UCSD-AML1 (cell line): ENCODE results near the gene SCN4A.

Experiments
- DNase-seq: peaks from one replicate; lab custom pipeline; 2025; ENCODE audit not compliant: unreplicated experiment; lab: John Stamatoyannopoulos, UW

The SCN4A gene

DNA sequence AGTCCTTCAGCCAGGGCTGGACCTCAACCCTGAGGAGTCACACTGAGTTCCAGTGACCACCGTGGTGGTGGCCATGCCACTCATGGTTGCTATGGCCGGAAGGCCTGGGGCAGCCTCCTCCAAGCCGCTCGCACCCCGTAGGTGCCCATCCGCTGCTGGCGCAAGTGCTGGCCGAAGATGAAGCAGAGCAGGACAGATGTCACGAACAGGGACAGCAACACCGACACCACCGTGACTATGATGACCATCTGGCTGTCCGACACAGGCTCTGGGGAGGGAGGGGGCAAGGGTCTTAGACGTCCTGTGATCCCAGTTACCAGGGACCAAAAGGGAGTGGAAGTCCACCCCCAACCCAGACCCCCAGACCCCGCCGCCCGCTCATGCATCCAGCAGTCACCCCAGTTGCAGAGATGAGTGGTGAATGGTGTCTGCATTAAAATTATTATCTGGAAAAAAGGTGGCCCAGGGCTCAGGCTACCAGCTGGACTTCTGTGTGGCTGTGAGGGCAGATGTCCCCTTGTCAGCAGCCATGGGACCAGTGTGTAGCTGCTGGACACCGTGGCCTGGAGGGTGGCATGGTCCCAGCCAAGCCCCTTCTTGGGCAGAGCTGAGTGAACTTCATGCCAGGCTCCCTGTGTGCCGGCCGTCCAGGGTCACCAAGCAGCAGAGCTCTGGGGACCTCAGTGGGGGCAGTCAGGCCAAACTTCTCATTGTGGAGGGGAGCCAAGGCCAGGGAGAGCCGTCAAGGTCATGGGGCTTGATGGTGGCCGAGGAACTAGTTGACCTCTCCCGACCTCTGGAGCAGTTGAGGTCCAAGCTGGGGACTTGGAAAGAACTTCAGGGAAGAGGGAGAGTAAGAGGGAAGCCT lies 30.2 kb upstream of the SCN4A start:
- no peak for DNase-seq

DNA sequence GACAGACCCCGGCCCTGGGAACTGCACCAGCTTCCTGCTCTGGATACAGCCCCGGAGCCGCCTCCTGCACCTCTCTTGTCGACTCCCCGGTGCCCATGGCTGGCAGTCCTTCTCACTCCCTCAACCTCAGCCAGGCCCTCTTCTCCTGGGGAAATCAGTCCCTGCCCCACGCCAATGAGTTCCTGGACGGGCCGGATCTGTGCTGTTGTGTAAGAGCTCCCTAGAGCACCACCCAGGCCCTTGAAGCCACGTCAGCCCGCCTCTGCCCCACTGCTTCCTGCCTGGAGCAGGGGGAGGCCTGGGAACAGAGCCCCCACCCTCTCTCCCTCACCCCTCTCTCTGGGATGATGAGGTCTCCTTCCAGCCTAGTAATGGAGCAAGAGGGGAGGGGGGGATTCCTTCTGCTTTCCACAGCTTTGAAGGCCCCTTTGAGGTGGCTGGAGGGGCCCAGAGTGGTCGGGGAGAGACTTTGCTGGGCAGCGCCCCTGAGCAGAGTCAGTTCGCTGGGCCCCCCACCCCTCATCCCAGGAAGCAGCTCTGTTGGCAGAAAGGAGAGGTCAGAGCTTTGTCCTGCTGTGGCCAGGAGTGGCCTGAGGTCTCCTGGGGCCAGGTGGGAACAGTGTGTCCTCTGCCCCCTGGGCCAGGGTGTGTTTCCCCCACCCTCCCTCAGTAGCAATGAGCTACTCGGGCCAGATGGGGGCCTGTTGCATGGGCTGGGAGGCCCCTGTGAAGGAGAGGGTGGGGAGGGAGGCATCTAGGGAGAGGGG lies 29.2 kb upstream of the SCN4A start:
- peak; percentile 75 for DNase-seq

DNA sequence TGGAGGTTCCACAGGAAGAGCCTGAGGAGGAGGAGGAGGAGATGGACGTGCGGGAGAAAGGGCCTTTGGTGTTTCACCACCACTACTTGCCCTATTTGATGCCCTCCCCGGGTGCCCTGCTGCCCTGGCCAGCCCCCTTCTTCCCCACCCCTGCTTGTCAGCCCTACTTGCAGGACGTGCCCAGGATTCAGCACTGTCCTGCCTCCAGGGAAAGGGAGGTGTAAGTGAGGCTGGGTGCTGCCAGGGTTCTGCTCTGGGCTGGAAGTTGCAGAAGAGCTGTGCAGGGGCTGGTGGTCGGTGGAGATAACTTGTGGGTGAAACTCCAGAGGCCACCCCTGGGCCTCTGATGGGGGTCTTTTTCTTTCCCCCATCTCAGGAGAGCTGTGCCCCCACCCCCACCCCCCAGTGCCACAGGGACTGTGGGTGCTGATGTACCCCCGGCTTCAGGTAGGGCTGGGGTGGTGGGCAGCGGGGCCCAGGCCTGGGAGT lies 28.4 kb upstream of the SCN4A start:
- no peak for DNase-seq

DNA sequence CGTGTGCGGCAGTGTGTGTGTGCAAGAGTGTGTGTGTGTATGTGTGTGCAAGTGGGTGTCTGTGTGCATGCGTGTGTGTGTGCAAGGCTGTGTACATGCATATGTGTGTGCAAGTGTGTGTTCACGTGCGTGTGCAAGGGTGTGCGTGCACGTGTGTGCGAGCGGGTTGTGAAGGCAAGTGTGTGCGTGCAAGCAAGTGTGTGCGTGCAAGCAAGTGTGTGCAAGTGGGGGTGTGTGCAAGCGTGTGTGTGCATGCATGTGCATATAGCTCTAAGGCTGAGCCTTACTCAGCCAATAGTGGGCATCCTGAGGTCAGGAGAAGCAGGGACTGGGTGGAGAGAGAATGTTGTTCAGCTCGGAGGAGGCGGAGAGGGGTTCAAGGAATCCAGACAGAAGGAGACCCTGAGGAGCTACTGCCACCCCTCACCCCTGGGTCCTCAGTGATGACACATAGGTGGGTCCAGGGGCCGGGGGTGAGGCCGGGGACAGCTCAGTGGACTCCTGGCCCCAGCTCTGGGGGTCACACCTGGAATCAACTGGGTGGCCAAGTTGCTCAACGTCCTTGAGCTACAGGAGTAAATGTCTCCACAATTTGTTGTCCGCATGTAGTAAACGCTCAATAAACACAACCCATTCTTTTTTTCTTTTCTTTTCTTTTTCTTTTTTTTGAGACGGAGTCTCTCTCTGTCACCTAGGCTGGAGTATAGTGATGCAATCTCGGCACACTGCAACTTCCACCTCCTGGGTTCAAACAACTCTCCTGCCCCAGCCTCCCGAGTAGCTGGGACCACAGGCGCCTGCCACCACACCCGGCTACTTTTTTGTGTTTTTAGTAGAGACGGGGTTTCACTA lies 27.2 kb upstream of the SCN4A start:
- DNase-seq, result no peak

DNA sequence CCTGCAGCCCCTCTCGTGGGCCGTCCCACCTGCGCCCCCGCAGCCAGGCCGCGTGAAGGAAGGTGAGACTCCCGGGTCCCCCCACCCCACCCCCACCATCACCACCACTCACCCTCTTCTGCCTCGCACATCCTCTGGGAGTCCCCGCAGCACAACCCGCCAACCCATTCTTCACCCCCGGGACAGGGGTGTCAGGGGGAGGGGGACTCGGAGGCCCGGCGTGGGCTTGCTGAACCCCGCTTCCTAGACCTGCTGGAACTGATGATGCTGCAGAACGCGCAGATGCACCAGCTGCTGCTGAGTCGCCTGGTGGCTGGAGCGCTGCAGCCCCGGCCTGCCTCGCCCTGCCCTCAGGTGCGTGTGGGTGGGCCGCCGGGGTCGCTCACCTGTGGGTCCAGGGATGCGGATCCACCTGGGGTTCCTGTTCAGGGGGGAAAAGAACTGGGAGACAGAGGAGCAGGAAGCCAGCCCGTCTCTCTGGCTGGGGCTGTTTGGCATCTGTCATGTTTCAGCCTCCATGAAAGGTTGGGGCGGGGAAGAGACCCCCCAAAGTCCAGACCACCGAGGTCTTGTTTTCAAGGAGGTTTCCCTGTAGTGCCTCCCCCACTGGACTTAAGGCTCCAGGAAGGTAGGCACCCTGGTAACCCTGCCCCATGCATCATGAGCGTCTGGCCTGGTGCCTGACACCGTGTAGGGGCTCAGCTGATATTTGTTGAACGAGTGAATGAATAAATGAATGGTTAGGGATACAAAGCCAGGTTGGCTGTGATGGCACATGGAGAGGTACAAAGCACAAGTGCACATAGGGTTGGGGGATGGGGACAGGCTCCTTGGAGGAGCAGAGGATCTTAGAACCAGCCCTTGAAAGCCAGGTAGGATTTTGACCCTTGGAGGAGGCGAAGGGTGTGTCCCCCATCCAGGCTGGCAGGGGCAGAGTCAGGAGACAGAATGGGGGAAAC lies 26.3 kb upstream of the SCN4A start:
- DNase-seq, result no peak

DNA sequence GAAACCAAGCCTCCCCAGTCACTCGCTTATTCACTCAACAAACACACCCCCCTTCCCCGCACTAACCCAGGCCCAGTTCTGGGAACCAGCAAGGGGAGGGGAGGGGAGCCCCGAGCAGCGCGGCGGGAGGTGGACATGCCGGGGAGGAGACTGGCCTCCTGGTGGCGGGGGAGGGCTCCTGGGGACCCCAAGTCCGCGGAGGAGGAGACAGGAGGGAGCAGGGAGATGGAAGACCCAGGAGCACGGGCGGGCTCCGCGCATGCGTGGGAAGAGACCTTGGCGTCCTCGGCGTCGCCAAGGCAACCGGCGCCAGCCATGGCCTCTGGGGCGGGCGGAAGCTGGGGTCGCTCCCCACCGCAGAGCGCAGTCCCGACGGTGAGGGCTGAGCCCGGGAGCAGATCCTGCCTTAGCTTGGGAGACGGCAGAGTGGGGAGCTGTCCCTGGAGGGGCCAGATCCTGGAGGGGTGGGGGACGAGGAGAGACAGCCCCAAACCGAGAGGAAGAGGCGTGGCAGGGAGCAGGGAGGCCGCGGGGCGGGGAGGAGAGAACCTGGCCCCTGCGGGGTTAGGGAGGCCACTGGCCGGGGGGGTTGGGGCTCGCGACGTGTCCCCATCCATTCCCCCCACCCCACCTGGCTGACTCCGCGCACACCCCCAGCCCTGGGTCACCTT lies 25.5 kb upstream of the SCN4A start, which contains the start of gene PRR29:
Gene PRR29, plus strand, starts transcription at position 302 of the 671 bp plus-strand sequence. Its CDS starts 14 bp downstream, at position 316.
- peak; percentile 91 for DNase-seq

DNA sequence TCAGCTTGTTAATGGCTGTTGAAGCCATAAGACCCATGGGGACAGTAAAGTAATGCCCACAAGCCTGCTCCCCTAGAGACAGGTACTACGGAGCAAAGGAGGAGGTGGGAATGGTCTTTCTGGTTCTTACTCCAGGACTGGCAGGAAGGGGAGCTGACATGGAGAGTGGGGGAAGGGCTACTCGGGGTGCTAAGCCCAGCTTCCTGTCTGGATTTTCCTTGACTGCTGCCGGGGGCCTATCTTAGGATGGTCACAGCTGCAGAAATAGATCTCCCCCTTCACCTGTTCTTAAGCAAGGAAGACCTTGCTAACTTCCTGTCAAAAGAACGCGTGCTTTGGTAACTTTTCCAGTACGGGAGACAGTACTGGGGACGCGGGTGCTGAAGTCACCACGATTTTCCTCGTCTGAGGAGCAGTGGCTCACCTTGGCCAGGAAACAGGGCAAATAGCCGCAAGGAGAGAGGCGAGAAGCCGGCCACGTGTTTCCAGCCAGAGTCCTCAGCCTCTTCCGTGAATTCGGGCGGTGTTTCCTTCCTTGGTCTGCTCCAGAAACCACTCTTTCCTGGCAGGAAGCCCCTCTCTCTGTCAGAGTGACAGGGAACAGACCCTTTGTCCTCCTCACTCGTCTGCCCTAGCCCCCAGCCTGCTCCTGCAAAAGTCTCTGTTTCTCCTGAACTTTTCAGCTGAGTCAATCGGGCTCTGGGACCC lies 24.8 kb upstream of the SCN4A start:
- peak; percentile 84 for DNase-seq

DNA sequence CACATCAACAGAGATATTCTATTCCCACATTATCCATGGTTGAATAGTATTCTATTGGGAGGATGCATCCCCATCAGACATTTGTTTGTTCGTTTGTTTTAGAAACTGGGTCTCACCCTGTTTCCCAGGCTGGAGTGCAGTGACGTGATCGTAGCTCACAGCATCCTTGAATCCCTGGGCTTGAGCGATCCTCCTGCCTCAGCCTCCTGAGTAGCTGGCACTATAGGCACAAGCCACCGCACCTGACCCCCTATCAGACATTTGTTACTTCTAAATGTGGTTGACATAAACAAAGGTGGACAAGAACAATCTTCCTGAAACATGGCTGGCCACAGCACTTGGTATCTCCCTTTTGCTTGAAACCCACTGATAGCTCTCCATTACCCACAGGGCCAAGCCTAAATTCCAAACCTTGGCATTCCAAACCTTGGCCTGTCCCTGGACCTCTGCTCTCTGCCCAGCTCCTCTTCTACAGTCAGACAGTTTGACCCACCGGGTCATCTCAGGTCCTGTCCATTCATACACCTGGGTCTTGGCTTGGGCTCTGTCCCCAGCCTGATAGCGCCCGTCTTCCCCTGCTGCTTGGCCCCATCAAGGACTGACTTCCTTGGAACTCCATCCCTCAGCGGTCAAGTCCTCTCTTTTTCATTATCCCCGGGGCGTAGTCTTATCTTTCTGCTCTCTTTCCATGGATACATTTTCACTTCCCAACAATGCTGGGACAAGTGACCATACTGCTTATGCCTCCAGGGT lies 23.9 kb upstream of the SCN4A start:
- DNase-seq, result no peak

DNA sequence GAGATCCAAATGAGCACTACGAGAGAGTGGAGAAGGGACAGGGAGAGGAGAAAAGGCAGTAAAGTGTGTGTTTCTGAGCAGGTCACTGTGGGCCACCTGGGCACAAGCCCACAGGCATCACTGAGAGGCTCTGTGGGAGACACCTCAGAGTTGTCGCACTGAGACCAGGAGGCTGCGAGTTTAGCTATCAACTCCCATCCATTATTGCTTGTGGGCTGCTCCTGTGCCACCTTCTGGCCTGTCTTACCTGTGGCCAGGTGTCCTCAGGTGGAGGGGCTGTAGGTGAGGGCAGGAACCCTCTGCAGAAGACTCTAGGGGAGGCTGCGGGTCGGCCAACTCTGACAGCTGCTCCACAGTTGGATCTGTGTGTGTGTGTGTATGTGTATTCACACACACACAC lies 22.9 kb upstream of the SCN4A start:
- no peak for DNase-seq

DNA sequence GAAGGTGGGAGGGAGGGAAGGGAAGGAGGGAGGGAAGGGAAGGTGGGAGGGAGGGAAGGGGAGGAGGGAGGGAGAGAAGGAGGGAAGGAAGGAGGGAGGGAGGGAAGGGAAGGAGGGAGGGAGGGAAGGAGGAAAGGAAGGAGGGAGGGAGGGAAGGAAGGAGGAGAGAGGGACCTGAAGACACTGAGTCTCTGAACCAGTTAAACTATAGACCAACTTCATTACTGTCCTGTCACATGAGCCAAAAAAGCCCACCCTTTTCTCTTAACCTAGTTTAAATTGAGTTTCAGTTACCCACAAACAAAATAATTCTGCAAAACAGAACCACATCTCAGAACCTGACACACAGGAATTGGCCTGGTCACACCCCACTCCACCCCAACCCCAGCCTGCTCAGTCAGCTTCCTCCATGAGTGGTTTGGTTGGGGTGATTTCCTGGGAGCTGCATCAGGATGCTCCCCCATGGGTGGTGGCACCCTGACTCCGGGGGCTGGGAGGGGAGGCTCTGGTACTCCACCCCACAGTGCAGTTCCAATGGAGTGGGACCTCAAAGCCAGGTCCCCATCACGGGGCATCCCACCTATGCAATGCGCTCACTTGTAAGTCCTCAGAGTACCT lies 20.8 kb upstream of the SCN4A start:
- no peak for DNase-seq

DNA sequence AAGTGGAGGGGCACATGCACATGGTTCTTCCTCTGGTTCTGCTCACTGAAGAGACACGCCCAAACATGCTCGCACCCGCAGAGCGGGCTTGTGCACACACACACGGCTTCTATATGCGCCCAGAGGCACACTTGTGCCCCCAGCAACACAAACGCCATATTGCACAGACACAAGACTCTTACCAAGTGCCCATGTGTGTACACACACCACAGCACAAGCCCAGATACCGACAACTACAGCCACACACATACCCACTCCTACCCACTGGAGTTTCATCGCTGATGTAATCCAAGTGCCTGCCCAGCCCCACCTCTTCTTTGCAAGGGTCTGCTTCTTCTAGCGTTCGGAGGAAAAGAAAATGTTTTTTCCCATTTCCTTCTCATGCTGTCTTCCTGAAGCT lies 18.9 kb upstream of the SCN4A start:
- no peak for DNase-seq

DNA sequence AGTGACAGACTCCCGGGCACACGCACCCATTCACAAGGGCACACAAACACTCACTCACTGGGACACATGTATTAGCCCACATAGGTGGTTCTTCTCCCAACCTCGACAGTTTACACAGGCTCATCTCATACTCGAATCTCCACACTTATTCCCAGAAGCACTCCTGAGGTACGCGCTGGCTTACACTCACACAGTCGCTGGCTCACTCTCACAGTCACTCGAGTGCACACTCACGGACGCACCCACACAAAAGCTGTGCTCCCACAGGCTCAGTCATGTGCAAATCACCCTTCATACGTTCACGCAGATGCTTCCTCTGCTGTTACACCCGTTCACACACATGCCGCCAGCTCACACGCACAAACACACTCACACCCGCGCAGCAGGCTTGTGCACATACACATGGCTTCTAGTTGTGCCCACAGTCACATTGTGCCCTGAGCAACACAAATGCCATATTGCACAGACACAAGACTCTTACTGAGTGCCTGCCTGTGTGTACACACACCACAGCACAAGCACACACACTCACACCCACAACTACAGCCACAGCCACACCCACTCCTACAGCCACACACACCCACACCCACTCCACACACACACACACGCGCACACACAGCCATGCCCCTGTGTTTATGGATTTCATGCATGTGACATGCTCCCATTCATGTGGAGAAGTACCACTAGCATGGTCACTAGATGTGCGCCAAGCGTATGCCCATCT lies 17.1 kb upstream of the SCN4A start:
- no peak for DNase-seq

DNA sequence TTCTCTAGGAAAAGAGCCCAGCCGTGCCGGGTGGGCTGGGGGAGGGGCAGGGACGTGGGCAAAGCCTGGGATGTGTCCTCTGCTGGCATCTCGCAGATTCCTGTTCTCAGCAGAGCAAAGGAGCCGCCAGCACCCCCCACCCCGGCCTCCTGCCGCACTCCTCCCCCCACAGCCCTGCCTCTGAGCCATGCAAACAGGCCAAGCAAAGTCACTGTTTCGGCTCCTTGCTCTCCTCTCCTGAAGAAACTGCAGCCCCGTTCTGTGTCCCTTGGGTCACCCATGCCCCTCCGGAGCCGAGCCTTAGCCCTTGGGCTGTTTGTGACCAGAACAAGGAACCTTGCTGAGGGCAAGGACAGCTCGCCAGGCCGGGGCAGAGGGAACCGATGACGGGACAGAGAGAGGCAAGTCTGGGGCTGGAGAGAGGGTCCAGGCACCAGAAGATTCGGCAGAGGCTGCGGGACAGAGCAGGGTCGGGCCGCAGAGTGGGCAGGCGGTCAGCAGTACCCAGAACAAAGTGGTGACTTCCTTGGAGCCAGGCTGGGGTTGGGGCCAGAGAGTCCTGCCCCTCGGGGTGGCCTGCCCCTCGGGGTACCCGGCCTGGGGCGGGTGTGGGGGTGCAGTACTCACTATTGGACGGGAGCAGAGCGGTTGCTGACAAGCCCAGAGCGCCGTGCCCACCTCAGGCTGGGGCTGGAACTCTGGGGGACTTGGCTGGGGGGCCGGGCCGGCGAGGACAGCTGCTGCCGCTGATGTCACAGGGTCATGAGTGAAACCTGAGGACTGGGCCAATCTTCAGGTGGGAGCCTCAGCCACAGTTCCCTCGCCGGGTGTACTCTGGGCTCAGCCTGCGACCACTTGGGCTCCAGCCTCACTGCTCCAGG lies 16.3 kb upstream of the SCN4A start:
- DNase-seq, result no peak

DNA sequence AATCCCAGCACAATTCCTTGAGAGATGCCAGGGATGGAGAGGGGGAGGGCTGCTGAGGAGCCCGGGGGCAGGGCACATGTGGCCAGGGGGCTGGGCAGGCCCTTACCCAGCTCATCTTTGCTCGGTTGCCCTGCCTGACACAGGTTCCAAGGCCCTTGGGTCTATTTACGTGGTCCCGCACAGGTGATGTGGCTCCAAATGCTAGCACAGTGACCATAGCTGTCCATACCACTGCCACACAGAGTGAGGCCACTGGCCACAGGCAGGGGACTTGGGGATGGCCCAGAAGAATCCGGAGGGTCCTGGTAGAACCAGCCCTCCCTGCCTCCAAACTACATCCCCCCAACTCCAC lies 15.4 kb upstream of the SCN4A start:
- DNase-seq, result no peak

DNA sequence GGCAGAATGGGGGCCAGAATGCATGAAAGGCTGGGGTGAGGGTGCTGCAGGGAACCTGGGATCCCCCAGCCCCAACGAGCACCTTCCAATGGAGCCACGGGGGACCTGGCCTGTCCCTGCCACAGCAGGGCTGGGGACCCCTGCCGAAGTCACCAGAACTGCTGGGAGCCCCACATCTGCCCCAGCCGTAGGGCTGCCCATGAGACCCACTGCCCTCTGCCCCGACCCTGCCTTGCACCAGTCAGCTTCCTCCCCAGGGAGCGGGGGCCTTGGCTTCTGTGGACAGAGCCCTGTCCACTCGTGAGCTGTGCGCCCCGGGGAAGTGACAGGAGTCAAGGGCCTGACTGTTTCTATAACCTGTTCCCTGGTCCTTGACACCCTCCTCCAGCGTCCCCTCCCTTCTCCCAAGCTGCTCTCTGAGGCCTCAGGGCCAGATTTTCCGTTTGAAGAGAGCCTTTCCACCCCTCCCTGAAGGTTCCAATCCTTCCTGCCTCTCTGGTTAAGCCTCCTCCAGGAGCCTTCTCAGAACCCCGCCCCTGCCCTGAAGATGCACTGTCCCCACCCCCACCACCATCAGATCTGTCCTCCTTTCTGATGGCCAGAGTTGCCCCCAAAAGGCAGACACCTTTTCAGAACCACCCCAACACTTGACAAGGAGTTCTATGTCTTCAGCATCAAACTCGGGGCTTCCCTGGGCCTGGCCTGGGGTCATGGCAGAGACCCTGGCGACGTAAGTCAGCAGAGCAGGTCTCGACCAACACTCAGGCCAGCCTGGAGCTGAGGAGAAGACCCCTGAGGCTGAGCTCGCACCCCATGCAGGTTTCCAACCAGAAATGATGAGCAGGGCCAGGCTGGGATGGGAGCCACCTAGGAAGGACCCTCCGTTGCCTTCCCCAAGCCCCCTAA lies 14.8 kb upstream of the SCN4A start:
- no peak for DNase-seq
